ENCODE measurements around the gene TNFRSF18. TPM values are rescaled to one million over a fixed set of nuclear protein-coding genes. Genes with fewer than 3 reads are reported as not detected.
A peak's percentile ranks its signal among the peaks of the same experiment; 100 is the strongest.

The TNFRSF18 gene
- polyA plus RNA-seq, 3 donors from 2014 or later, result 56.4 to 136 (median 105) TPM

DNA sequence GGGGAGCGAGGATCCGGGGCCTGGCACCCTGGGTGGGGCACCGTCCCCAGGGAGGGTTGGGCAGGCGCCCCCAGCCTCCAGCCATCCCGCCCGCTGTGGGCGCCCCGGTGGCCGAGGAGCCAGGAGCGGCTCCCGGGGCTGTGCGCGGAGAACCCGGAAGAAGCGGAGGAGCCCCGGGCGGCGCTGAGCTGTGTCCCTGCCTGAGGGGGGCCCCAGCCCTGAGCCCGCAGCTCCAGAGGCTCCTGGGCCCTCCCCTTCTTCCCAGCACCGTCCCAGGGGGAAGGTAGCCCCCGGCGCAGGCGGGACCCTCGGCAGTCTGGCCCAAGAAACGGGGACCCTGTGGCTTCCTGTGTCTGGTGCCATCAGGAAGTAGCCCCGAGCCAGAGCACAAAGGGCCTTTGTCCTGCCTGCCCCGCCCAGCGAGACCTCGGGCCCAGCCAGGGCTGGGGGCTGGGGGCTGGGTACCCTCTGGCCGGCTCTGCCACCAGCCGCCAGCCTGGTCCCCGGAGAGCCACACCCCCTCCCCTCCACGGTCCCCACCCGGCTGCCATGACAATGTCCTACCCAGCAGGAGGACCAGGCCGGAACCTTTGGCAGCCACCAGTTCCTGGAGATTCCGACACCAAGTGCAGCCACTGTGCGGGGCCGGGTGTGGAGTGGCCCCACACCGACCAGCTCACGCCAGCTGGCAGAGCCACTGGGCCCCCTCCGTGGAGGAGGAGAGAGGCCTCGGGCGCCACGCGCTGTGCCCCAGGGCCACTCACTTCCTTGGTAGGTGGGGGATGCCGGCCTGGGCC lies 48.3 kb downstream of the TNFRSF18 start:
- Mint-ChIP-seq H3K4me1 (peaks cover 3 to 5% of the 10 kb centered on the region in 2 donors), H3K4me3 (peak overlapping the region in 3 of 5 donors; percentile 51 to 54 (median 53)), H3K36me3 (no peaks in the 10 kb centered on the region), H3K27me3 (ENCODE audit: low read depth in 3 of 3) (peaks cover 1 to 3% (median 2%) of the 10 kb centered on the region in 3 donors), H3K9me3 (peaks cover 0 to 5% (median 0%) of the 10 kb centered on the region in 6 donors), H3K27ac (peak overlapping the region in 2 of 6 donors; percentile 59 to 81)
- DNase-seq, result peak; percentile 48 to 61 (median 60)

GRCh38 chr1:1157426-1157913 lies 48.9 kb downstream of the TNFRSF18 start:
- H3K36me3 Mint-ChIP-seq, result no peaks in the 10 kb centered on the region
- DNase-seq, result peak; percentile 47 to 51 (median 49)
- H3K27ac Mint-ChIP-seq, result peak overlapping the region in 5 of 6 donors; percentile 34 to 85 (median 80)
- H3K9me3 Mint-ChIP-seq, result peaks cover 0 to 6% (median 0%) of the 10 kb centered on the region in 6 donors
- H3K4me3 Mint-ChIP-seq, result peak overlapping the region; percentile 72 to 84 (median 75)
- peaks cover 7 to 11% of the 10 kb centered on the region in 2 donors for H3K4me1 Mint-ChIP-seq
- H3K27me3 Mint-ChIP-seq (ENCODE audit: low read depth in 3 of 3), result peaks cover 2 to 3% (median 3%) of the 10 kb centered on the region in 3 donors

- no peak for DNase-seq
- Mint-ChIP-seq H3K27me3 (ENCODE audit: low read depth in 3 of 3) (peaks cover 3 to 4% (median 3%) of the 10 kb centered on the region in 3 donors), H3K36me3 (no peaks in the 10 kb centered on the region), H3K4me3 (peak overlapping the region; percentile 57 to 71 (median 66)), H3K27ac (peak overlapping the region in 5 of 6 donors; percentile 34 to 76 (median 66)), H3K9me3 (peaks cover 0 to 6% (median 0%) of the 10 kb centered on the region in 6 donors), H3K4me1 (peaks cover 10 to 14% of the 10 kb centered on the region in 2 donors)
Measured at GRCh38 chr1:1157033-1157365, 49.4 kb downstream of the TNFRSF18 start.

DNA sequence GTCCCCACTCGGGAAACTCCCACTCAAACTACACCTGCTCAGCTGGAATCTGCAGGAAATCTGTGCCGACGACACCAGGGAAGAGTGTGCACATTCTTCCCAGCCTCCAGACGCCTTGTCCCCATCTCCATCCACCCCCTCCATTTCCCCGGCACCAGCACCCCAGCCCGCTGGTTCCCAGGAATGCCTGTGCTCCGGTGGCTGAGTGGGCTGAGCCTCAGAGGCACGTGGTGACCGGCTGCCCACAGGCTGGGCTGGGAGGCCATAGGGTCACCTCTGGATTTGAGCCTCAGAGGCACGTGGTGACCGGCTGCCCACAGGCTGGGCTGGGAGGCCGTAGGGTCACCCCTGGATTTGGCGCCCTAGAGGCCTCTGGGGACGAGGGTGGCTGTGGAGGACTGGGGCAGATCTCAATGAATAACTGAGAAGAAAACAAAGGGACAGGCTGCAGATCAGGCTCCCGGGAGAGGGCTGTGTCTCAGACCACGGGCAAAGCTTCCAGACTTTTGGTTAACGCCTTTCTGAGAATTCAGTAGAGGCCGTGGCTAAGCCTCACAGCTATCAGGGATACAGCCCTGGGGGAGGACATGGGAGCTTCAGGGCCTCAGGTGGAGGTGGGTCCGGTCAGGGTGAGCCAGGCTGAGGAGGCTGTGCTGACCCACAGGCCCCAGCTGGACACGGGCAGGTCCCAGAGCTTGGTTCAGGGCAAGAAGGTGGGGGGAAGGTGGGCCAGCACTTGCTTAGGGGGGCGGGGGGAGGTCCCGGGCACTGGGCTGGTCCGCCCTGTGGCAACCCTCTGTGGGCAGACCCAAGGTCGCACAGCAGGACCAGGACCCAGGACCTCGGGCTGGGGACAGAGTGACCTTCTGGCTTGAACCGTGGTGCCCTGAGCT lies 50.0 kb downstream of the TNFRSF18 start:
- H3K36me3 Mint-ChIP-seq, result no peaks in the 10 kb centered on the region

DNA sequence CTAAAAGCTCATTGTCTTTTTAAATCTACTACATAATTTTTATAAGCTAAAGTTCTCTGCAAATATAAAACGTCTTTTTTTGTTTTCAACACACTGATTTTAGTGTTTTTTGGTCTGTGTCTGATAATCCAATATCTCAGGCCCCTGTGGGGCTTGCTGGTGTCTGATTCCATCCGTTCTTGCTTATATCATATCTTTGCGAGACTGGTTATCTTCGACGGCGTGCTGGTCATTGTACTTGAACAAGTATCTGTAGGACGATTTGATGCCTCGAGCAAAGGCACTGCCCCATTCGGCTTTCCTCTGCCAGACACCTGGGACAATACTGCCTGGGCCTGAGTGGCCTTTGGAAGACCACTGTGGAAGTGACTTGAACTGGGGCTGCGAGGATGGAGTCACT lies 51.1 kb downstream of the TNFRSF18 start:
- Mint-ChIP-seq H3K4me3 (peak overlapping the region in 2 of 5 donors; percentile 10 to 41), H3K36me3 (no peaks in the 10 kb centered on the region), H3K27ac (peak overlapping the region in 3 of 6 donors; percentile 2 to 53 (median 15)), H3K27me3 (ENCODE audit: low read depth in 3 of 3) (peaks cover 2 to 4% (median 3%) of the 10 kb centered on the region in 3 donors), H3K4me1 (peaks cover 10 to 14% of the 10 kb centered on the region in 2 donors), H3K9me3 (peaks cover 0 to 6% (median 0%) of the 10 kb centered on the region in 6 donors)
- DNase-seq, result no peak

More for the DNA sequence above, 50.0 kb downstream of the TNFRSF18 start:
- peak overlapping the region; percentile 34 to 81 (median 66) for H3K27ac Mint-ChIP-seq
- H3K9me3 Mint-ChIP-seq, result peaks cover 0 to 6% (median 0%) of the 10 kb centered on the region in 6 donors
- peaks cover 10 to 14% of the 10 kb centered on the region in 2 donors for H3K4me1 Mint-ChIP-seq
- peaks cover 3 to 4% (median 3%) of the 10 kb centered on the region in 3 donors for H3K27me3 Mint-ChIP-seq (ENCODE audit: low read depth in 3 of 3)
- H3K4me3 Mint-ChIP-seq, result peak overlapping the region; percentile 61 to 71 (median 66)
- DNase-seq, result no peak

GRCh38 chr1:1153874-1154273 lies 52.5 kb downstream of the TNFRSF18 start:
- Mint-ChIP-seq H3K4me3 (no peak overlapping the region), H3K4me1 (peaks cover 9 to 14% of the 10 kb centered on the region in 2 donors), H3K27me3 (ENCODE audit: low read depth in 3 of 3) (peaks cover 0 to 3% (median 3%) of the 10 kb centered on the region in 3 donors), H3K9me3 (peaks cover 0 to 6% (median 0%) of the 10 kb centered on the region in 6 donors), H3K36me3 (no peaks in the 10 kb centered on the region), H3K27ac (peak overlapping the region; percentile 13 to 73 (median 48))
- no peak for DNase-seq

Other genes with a start within 250 kb of the TNFRSF18 start
- 10 to 100 TPM; 48.2 to 69.8 (median 53.5) TPM for gene NOC2L, start 247.3 kb downstream of the TNFRSF18 start, polyA plus RNA-seq
- 1 to 10 TPM in 2 of 3 donors, not detected in 1; 1.8 to 2.2 TPM for gene KLHL17, start 246.0 kb downstream of the TNFRSF18 start, polyA plus RNA-seq
- 1 to 10 TPM in 1 of 3 donors, under 1 TPM in 2; 0.14 to 2.2 (median 0.68) TPM for gene PLEKHN1, start 240.1 kb downstream of the TNFRSF18 start, polyA plus RNA-seq
- gene PERM1, start 224.5 kb downstream of the TNFRSF18 start, polyA plus RNA-seq, result not detected
- gene HES4, start 206.5 kb downstream of the TNFRSF18 start, polyA plus RNA-seq, result 1 to 10 TPM; 2.3 to 7.7 (median 2.4) TPM
- gene ISG15, start 193.1 kb downstream of the TNFRSF18 start, polyA plus RNA-seq, result 100 to 1,000 TPM; 304 to 360 (median 354) TPM
- under 1 TPM in 1 of 3 donors, not detected in 2; 0.87 TPM for gene AGRN, start 186.5 kb downstream of the TNFRSF18 start, polyA plus RNA-seq
- not detected for gene RNF223, start 132.3 kb downstream of the TNFRSF18 start, polyA plus RNA-seq
- gene C1orf159, start 90.5 kb downstream of the TNFRSF18 start, polyA plus RNA-seq, result 1 to 10 TPM in 2 of 3 donors, under 1 TPM in 1; 0.99 to 7.5 (median 4.1) TPM
- under 1 TPM; 0.68 to 0.83 (median 0.69) TPM for gene TTLL10, start 32.7 kb downstream of the TNFRSF18 start, polyA plus RNA-seq
- 10 to 100 TPM in 2 of 3 donors, 1 to 10 TPM in 1; 7.6 to 16.3 (median 12.1) TPM for gene TNFRSF4, start 7.6 kb upstream of the TNFRSF18 start, polyA plus RNA-seq
- gene SDF4, start 25.4 kb upstream of the TNFRSF18 start, polyA plus RNA-seq, result 100 to 1,000 TPM; 157 to 240 (median 194) TPM
- 10 to 100 TPM in 1 of 3 donors, 1 to 10 TPM in 2; 5.3 to 13.9 (median 9.9) TPM for gene B3GALT6, start 25.6 kb upstream of the TNFRSF18 start, polyA plus RNA-seq
- gene C1QTNF12, start 40.1 kb upstream of the TNFRSF18 start, polyA plus RNA-seq, result not detected
- gene UBE2J2, start 67.3 kb upstream of the TNFRSF18 start, polyA plus RNA-seq, result 100 to 1,000 TPM in 1 of 3 donors, 10 to 100 TPM in 2; 77.8 to 105 (median 83.9) TPM
- not detected for gene SCNN1D, start 73.8 kb upstream of the TNFRSF18 start, polyA plus RNA-seq
- 1 to 10 TPM; 1.4 to 7.0 (median 4.6) TPM for gene ACAP3, start 101.3 kb upstream of the TNFRSF18 start, polyA plus RNA-seq
- 10 to 100 TPM; 17.3 to 25.4 (median 18.9) TPM for gene PUSL1, start 102.0 kb upstream of the TNFRSF18 start, polyA plus RNA-seq
- 10 to 100 TPM; 62.1 to 68.8 (median 67.5) TPM for gene INTS11, start 118.1 kb upstream of the TNFRSF18 start, polyA plus RNA-seq
- gene CPTP, start 118.2 kb upstream of the TNFRSF18 start, polyA plus RNA-seq, result 10 to 100 TPM in 2 of 3 donors, 1 to 10 TPM in 1; 9.2 to 23.7 (median 10.5) TPM
- under 1 TPM in 1 of 3 donors, not detected in 2; 0.08 TPM for gene TAS1R3, start 124.7 kb upstream of the TNFRSF18 start, polyA plus RNA-seq
- 1 to 10 TPM in 2 of 3 donors, under 1 TPM in 1; 0.78 to 1.5 (median 1.4) TPM for gene DVL1, start 142.8 kb upstream of the TNFRSF18 start, polyA plus RNA-seq
- gene MXRA8, start 152.0 kb upstream of the TNFRSF18 start, polyA plus RNA-seq, result not detected
- 100 to 1,000 TPM; 168 to 216 (median 190) TPM for gene AURKAIP1, start 168.6 kb upstream of the TNFRSF18 start, polyA plus RNA-seq
- gene CCNL2, start 192.7 kb upstream of the TNFRSF18 start, polyA plus RNA-seq, result 10 to 100 TPM; 16.7 to 34.6 (median 22.0) TPM
- 100 to 1,000 TPM; 167 to 194 (median 182) TPM for gene MRPL20, start 200.7 kb upstream of the TNFRSF18 start, polyA plus RNA-seq
- gene ANKRD65, start 214.7 kb upstream of the TNFRSF18 start, polyA plus RNA-seq, result not detected
- gene VWA1, start 229.1 kb upstream of the TNFRSF18 start, polyA plus RNA-seq, result not detected
- 1 to 10 TPM; 1.5 to 4.0 (median 3.1) TPM for gene ATAD3C, start 243.1 kb upstream of the TNFRSF18 start, polyA plus RNA-seq

All from immature natural killer cell (primary cell).